Measurements from ENCODE around the gene GPT2.

DNA sequence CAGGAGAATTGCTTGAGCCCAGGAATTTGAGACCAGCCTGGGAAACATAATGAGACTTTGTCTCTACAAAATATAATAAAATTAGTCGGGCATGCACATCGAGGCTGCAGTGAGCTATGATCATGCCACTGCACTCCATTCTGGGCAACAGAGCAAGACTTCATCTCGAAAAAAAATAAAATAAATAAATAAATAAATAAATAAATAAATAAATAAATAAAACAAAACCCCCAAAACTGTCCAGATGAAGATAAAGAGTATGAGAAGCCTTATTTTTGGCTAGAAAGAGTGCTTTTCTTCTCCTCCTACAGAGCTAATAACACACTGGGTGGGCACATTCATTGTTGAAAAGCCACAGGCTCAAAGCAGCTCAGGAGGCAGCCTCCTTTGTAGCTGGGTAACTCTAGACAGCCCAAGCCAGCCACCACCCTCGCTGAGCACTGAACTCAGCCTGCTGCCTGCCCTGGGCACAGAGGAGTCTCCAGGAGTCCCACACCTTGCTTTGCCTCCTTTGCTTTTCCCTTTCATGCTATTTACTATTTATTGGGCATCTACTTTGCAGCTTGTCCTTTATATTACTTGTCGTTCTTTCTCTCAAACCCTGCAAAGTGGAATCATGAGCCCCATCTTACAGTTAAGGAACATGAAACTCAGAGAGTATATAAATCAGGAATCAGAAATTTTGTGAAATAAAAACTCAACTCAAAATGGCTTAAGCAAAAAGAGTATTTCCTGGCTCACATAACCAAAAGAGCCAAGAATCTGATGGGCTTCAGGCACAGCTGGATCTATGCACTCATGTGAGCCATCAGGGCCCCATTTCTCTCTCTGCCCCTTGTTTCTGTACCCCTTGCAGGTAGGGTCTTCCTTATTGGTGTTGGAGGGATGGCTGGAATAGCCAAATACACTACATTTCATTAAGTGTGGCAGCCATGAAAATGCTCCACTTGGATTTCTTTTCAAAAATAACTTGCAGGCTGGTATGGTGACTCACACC, 35.1 kb upstream of the GPT2 start:
- TF ChIP-seq, protein P1, sequence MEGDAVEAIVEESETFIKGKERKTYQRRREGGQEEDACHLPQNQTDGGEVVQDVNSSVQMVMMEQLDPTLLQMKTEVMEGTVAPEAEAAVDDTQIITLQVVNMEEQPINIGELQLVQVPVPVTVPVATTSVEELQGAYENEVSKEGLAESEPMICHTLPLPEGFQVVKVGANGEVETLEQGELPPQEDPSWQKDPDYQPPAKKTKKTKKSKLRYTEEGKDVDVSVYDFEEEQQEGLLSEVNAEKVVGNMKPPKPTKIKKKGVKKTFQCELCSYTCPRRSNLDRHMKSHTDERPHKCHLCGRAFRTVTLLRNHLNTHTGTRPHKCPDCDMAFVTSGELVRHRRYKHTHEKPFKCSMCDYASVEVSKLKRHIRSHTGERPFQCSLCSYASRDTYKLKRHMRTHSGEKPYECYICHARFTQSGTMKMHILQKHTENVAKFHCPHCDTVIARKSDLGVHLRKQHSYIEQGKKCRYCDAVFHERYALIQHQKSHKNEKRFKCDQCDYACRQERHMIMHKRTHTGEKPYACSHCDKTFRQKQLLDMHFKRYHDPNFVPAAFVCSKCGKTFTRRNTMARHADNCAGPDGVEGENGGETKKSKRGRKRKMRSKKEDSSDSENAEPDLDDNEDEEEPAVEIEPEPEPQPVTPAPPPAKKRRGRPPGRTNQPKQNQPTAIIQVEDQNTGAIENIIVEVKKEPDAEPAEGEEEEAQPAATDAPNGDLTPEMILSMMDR (conservative IDR thresholded peaks at IDR 0.05 in 1 of 2, IDR thresholded peaks at IDR 0.05 in 1 of 2; ENCODE audit: low read depth in 1 of 2, low read length in 2 of 2): no peak
- TF ChIP-seq EZH2 (IDR thresholded peaks at IDR 0.05; ENCODE audit: low read length, missing control alignments): no peak

All from fibroblast of lung (primary cell).